MM.1S (cell line): ENCODE data around the gene DNAJB11.
"Not testable (repeated sequence)": the region's sequence is repeated elsewhere in the genome, so short reads cannot be mapped to it uniquely, and the experiment has no call there.

Experiments
- DNase-seq: peaks from one replicate; pipeline ENCODE4 v3.0.0-alpha.2; 2015
- H2AFZ ChIP-seq: fragments of 300-600 bp; sonication (generic); 2 replicates; pipeline ENCODE4 v1.6.0; 2016; ENCODE audit warnings: antibody characterized with exemption, low read length
- H3F3A ChIP-seq: fragments of 300-600 bp; sonication (generic); 2 replicates; pipeline ENCODE4 v1.6.1; 2016; ENCODE audit warnings: mild to moderate bottlenecking, antibody characterized with exemption, low read length, moderate library complexity, mixed read lengths; ENCODE audit not compliant: insufficient read depth
- H3K27ac ChIP-seq: fragments of 300-600 bp; sonication (generic); 2 replicates; pipeline ENCODE4 v1.5.1; 2016; ENCODE audit warnings: mild to moderate bottlenecking, low read length
- H3K27me3 ChIP-seq: fragments of 300-600 bp; sonication (generic); replicated peaks from 2 replicates; pipeline ENCODE4 v1.6.0; 2016; ENCODE audit warnings: low read length; ENCODE audit not compliant: insufficient read depth
- H3K36me3 ChIP-seq: fragments of 300-600 bp; sonication (generic); replicated peaks from 2 replicates; pipeline ENCODE4 v1.6.1; 2016; ENCODE audit warnings: mild to moderate bottlenecking, low read length, mixed read lengths; ENCODE audit not compliant: insufficient read depth
- H3K4me1 ChIP-seq: fragments of 300-600 bp; sonication (generic); 2 replicates; pipeline ENCODE4 v1.6.1; 2016; ENCODE audit warnings: low read length, mixed read lengths
- H3K4me2 ChIP-seq: fragments of 300-600 bp; sonication (generic); 2 replicates; pipeline ENCODE4 v1.6.0; 2016; ENCODE audit warnings: low read depth, low read length
- H3K4me3 ChIP-seq: fragments of 300-600 bp; sonication (generic); 2 replicates; pipeline ENCODE4 v1.5.1; 2016; ENCODE audit warnings: low read length, mixed read lengths
- H3K79me2 ChIP-seq: fragments of 300-600 bp; sonication (generic); 2 replicates; pipeline ENCODE4 v1.6.1; 2016; ENCODE audit warnings: mixed run types, low read length, mixed read lengths
- H3K9ac ChIP-seq: fragments of 300-600 bp; sonication (generic); 2 replicates; pipeline ENCODE4 v1.6.1; 2016; ENCODE audit warnings: low read length, mixed read lengths
- H3K9me2 ChIP-seq: fragments of 300-600 bp; sonication (generic); replicated peaks from 2 replicates; pipeline ENCODE4 v1.6.1; 2016; ENCODE audit warnings: mild to moderate bottlenecking, low read length, mixed read lengths; ENCODE audit not compliant: insufficient read depth
- H3K9me3 ChIP-seq: fragments of 300-600 bp; sonication (generic); replicated peaks from 2 replicates; pipeline ENCODE4 v1.6.1; 2016; ENCODE audit warnings: mild to moderate bottlenecking, low read length, mixed read lengths; ENCODE audit not compliant: insufficient read depth
- H4K20me1 ChIP-seq: fragments of 300-600 bp; sonication (generic); 2 replicates; pipeline ENCODE4 v1.6.1; 2016; ENCODE audit warnings: mild to moderate bottlenecking, low read length, moderate library complexity, mixed read lengths; ENCODE audit not compliant: insufficient read depth
- EZH2 ChIP-seq: fragments of 300-600 bp; sonication (generic); optimal IDR thresholded peaks from 2 replicates; pipeline ENCODE3; 2017; ENCODE audit warnings: low read depth, mild to moderate bottlenecking, antibody characterized with exemption, low read length, mixed read lengths
- EZH2phosphoT487 ChIP-seq: fragments of 300-600 bp; sonication (generic); IDR thresholded peaks from 2 replicates; pipeline ENCODE4 v1.6.1; 2018; ENCODE audit warnings: antibody characterized with exemption, low read length
- TF ChIP-seq, protein P1 (sequence below): fragments of 300-600 bp; sonication (generic); IDR thresholded peaks from 2 replicates; pipeline ENCODE4 v1.5.1; 2016; ENCODE audit warnings: antibody characterized with exemption, low read length, mixed read lengths

Gene DNAJB11

DNA sequence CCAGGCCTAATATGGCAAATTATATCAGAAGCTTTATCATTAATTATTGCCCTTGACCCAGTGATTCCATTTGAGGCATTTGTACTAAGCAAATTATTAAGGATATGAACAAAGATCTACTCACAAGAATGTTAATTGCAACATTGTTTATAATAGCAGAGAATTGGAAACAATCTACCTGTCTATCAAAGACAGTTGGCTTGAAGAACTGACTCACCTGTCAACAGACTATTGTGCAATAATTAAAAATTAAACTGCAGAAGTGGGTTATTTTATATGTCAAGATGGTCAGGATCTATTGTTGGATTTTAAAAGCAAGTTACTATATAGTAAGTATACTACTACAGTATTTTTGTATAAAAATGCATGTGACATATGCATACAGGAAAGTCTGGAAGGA is 63.0 kb downstream of the DNAJB11 start:
- H3K4me3 ChIP-seq = no peak overlapping the region
- DNase-seq = no peak
- TF ChIP-seq, protein P1, sequence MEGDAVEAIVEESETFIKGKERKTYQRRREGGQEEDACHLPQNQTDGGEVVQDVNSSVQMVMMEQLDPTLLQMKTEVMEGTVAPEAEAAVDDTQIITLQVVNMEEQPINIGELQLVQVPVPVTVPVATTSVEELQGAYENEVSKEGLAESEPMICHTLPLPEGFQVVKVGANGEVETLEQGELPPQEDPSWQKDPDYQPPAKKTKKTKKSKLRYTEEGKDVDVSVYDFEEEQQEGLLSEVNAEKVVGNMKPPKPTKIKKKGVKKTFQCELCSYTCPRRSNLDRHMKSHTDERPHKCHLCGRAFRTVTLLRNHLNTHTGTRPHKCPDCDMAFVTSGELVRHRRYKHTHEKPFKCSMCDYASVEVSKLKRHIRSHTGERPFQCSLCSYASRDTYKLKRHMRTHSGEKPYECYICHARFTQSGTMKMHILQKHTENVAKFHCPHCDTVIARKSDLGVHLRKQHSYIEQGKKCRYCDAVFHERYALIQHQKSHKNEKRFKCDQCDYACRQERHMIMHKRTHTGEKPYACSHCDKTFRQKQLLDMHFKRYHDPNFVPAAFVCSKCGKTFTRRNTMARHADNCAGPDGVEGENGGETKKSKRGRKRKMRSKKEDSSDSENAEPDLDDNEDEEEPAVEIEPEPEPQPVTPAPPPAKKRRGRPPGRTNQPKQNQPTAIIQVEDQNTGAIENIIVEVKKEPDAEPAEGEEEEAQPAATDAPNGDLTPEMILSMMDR = no peak
- TF ChIP-seq EZH2phosphoT487 (no peak), EZH2 (no peak)
- H3K4me2 ChIP-seq = no peak overlapping the region
- H3K9ac ChIP-seq = no peak overlapping the region
- no peaks in the 10 kb centered on the region for H3K27me3 ChIP-seq
- no peaks in the 10 kb centered on the region for H3K79me2 ChIP-seq
- H3K36me3 ChIP-seq = no peaks in the 10 kb centered on the region
- H3K4me1 ChIP-seq = no peaks in the 10 kb centered on the region
- H2AFZ ChIP-seq = no peak overlapping the region
- no peak overlapping the region for H3K27ac ChIP-seq
- H4K20me1 ChIP-seq = no peaks in the 10 kb centered on the region
- H3K9me3 ChIP-seq = no peaks in the 10 kb centered on the region
- no peaks in the 10 kb centered on the region for H3F3A ChIP-seq
- H3K9me2 ChIP-seq = no peaks in the 10 kb centered on the region

DNA sequence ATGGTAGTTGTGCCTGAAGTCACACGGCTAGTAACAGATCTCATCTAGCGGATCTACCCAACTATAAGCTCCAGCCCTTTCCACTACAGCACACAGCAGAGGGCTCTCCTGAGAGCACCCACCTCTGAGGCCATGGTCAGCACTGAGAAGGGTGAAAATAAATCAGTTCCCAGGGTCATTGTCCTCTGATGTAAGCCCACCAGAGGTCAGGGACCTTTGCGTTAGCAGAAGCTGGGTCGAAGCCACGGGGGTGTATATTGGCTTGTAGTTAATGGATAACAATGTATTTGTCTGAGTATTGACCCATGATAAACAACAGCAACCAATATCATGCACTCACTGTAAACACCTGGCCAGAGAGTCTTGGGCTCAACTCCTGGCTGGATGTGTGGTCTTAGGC is 63.7 kb downstream of the DNAJB11 start:
- H3K27ac ChIP-seq, H2AFZ ChIP-seq, H3K4me2 ChIP-seq, H3K4me3 ChIP-seq, DNase-seq, H3K9me3 ChIP-seq, H3K36me3 ChIP-seq, H3K27me3 ChIP-seq, H4K20me1 ChIP-seq, H3K9me2 ChIP-seq, H3K79me2 ChIP-seq, H3K4me1 ChIP-seq, H3F3A ChIP-seq, H3K9ac ChIP-seq: not testable (repeated sequence)
